Measurements from ENCODE around the gene CDK12.

Gene CDK12

DNA sequence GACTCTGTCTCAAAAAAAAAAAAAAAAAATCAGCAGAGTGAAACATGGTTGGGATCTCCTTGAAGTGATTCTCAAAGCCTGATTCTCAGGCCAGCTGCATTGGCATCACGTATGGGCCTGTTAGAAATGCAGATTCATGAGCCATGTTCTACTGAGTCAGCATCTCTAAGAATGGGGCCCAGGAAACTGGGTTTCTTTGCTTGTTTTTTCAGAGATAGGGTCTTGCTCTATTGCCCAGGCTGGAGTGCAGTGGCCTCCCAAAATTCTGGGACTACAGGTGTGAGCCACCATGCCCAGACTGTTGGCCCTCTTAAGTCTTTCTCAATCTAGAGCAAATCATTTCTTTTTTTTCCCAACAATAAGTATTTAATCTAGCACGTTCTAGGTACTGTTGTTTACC, 47.7 kb downstream of the CDK12 start:
- in situ Hi-C loops (cut with HindIII; ENCODE audit: low sequenced_read_pairs): no loop called here
- no peak overlapping the region for H3K4me3 ChIP-seq (ENCODE audit: low read depth, low read length)
- TF ChIP-seq, protein P1, sequence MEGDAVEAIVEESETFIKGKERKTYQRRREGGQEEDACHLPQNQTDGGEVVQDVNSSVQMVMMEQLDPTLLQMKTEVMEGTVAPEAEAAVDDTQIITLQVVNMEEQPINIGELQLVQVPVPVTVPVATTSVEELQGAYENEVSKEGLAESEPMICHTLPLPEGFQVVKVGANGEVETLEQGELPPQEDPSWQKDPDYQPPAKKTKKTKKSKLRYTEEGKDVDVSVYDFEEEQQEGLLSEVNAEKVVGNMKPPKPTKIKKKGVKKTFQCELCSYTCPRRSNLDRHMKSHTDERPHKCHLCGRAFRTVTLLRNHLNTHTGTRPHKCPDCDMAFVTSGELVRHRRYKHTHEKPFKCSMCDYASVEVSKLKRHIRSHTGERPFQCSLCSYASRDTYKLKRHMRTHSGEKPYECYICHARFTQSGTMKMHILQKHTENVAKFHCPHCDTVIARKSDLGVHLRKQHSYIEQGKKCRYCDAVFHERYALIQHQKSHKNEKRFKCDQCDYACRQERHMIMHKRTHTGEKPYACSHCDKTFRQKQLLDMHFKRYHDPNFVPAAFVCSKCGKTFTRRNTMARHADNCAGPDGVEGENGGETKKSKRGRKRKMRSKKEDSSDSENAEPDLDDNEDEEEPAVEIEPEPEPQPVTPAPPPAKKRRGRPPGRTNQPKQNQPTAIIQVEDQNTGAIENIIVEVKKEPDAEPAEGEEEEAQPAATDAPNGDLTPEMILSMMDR (IDR thresholded peaks at IDR 0.05; ENCODE audit: low read depth, low read length): no peak
- DNase-seq (ENCODE audit: low read depth, low spot score): no peak

DNA sequence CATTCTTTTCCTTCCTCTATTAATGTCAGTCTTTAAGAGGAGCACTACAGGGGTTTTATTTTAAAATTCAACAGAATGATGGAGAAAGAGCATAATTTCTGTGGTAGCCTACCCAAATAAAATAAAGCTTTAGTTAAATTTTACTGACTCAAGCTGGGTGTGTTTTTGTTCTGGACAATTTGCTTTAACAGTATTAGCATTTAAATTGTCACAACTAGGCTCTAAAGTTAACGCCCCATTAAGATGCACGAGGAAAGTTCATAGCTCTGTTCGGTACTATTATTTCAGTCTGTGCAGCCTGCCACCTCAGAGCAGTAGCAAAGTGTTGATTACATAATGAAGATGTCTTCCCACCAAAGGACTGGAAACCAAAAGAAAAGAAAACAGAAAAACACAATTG, 52.0 kb downstream of the CDK12 start:
- in situ Hi-C loops (cut with HindIII; ENCODE audit: low sequenced_read_pairs): no loop called here
- TF ChIP-seq, protein P1 (IDR thresholded peaks at IDR 0.05; ENCODE audit: low read depth, low read length): no peak
- no peak overlapping the region for H3K4me3 ChIP-seq (ENCODE audit: low read depth, low read length)
- no peak for DNase-seq (ENCODE audit: low read depth, low spot score)

DNA sequence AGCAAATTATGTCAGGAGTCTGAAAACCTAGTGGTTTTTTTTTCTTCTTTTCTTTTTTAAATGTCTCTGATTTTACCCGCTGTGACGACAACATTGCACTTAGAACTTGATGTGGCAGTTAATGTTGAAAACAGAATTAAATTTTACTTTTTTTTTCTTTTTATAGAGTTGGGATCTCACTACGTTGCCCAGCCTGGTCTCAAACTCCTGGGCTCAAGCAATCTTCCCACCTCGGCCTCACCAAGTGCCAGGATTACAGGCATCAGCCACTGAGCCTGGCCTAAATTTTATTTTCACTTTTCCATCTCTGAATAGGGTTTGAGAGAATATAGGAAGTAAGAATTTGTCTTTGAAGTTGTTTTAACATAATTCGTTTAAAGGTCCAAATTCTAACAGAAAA, 52.6 kb downstream of the CDK12 start:
- no peak for DNase-seq (ENCODE audit: low read depth, low spot score)
- no peak overlapping the region for H3K4me3 ChIP-seq (ENCODE audit: low read depth, low read length)
- TF ChIP-seq, protein P1 (IDR thresholded peaks at IDR 0.05; ENCODE audit: low read depth, low read length): no peak
- in situ Hi-C loops (cut with HindIII; ENCODE audit: low sequenced_read_pairs): no loop called here

GRCh38 chr17:39517224-39517623, 55.9 kb downstream of the CDK12 start:
- H3K4me3 ChIP-seq (ENCODE audit: low read depth, low read length): no peak overlapping the region
- DNase-seq (ENCODE audit: low read depth, low spot score): peak; percentile 81
- in situ Hi-C loops (cut with HindIII; ENCODE audit: low sequenced_read_pairs): no loop called here
- TF ChIP-seq, protein P1 (IDR thresholded peaks at IDR 0.05; ENCODE audit: low read depth, low read length): no peak

- in situ Hi-C loops (cut with HindIII; ENCODE audit: low sequenced_read_pairs): no loop called here
- no peak overlapping the region for H3K4me3 ChIP-seq (ENCODE audit: low read depth, low read length)
- no peak for DNase-seq (ENCODE audit: low read depth, low spot score)
- TF ChIP-seq, protein P1 (IDR thresholded peaks at IDR 0.05; ENCODE audit: low read depth, low read length): no peak
These were observed 64.7 kb downstream of the CDK12 start for GRCh38 chr17:39525801-39526506.

GRCh38 chr17:39527220-39527813, 66.0 kb downstream of the CDK12 start:
- H3K4me3 ChIP-seq (ENCODE audit: low read depth, low read length): no peak overlapping the region
- in situ Hi-C loops (cut with HindIII; ENCODE audit: low sequenced_read_pairs): no loop called here
- no peak for DNase-seq (ENCODE audit: low read depth, low spot score)
- TF ChIP-seq, protein P1 (IDR thresholded peaks at IDR 0.05; ENCODE audit: low read depth, low read length): peak; percentile 53
